Lower lobe of right lung (tissue), 2 donors: ENCODE measurements around the gene SLC25A45. TPM values are rescaled to one million over a fixed set of nuclear protein-coding genes. Genes with fewer than 3 reads are reported as not detected.
A peak's percentile ranks its signal among the peaks of the same experiment; 100 is the strongest.
"Not testable (repeated sequence)": the region's sequence is repeated elsewhere in the genome, so short reads cannot be mapped to it uniquely, and the experiment has no call there.

Experiments used
- ATAC-seq, 2 donors: fragments of 200-7000 bp; cut with Tn5 transposase; one replicate each; pipeline ENCODE4 v1.9.1; 2020 to 2022; ENCODE audit warnings: mild to moderate bottlenecking in 2 of 2, moderate library complexity in 2 of 2
- DNase-seq: peaks from one replicate; pipeline ENCODE4 v3.0.0-alpha.2; 2020
- H3K27ac ChIP-seq: fragments of 200-600 bp; one replicate; pipeline ENCODE4 v1.8.0; 2022
- H3K27me3 ChIP-seq: fragments of 200-600 bp; one replicate; pipeline ENCODE4 v1.8.0; 2022; ENCODE audit warnings: low read depth
- H3K36me3 ChIP-seq: fragments of 200-600 bp; one replicate; pipeline ENCODE4 v1.8.0; 2022; ENCODE audit warnings: mild to moderate bottlenecking
- H3K4me1 ChIP-seq: fragments of 200-600 bp; one replicate; pipeline ENCODE4 v1.8.0; 2022
- H3K4me3 ChIP-seq: fragments of 200-600 bp; one replicate; pipeline ENCODE4 v1.8.0; 2022; ENCODE audit warnings: mild to moderate bottlenecking
- H3K9me3 ChIP-seq: fragments of 200-600 bp; one replicate; pipeline ENCODE4 v1.8.0; 2022
- intact Hi-C: fragments of 100-400 bp; cut with DNase I; formaldehyde crosslinking; loops from one replicate; pipeline ENCODE4 v1.11.0; 2022
- total RNA-seq: library from RNA; stranded (reverse); fragmentation: NEBNext Ultra II Directional; extraction: Animal tissue kit (Norgen Biotek cat#: 25700); gene quantifications from one replicate; pipeline ENCODE4 v1.2.1, GENCODE V29; 2021
- TF ChIP-seq, protein P1 (sequence below): fragments of 200-600 bp; IDR thresholded peaks from one replicate; pipeline ENCODE4 v1.8.0; 2022; ENCODE audit warnings: antibody characterized with exemption, mild to moderate bottlenecking
- donor health status: DM: no; HTN: yes; CAD: no; lungs with severe emphysema.

The SLC25A45 gene
- total RNA-seq, 1 donor from 2014 or later: 13.0 TPM

DNA sequence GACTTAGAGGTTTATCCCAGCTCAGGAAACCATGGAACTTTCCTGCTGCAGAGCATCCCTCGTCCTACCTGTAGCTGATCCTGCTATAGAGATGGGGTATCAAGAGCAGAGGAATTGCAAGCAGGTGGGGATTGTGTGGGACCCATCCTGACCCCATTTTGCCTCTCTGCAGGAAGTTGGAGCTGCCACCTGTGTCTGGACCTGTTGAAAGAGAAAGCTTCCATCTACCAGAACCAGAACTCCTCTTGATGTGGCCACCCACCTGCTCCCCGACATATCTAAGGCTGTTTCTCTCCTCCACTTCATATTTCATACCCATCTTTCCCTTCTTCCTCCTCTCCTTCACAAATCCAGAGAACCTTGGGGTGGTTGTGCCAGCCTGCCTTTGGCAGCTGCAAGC lies 30.9 kb downstream of the SLC25A45 start:
- peaks cover 63% of the 10 kb centered on the region for H3K36me3 ChIP-seq
- intact Hi-C loops: no loop called here
- peaks cover 5% of the 10 kb centered on the region for H3K27me3 ChIP-seq
- no peaks in the 10 kb centered on the region for H3K9me3 ChIP-seq
- DNase-seq (no peak), ATAC-seq (no peak)
- TF ChIP-seq, protein P1, sequence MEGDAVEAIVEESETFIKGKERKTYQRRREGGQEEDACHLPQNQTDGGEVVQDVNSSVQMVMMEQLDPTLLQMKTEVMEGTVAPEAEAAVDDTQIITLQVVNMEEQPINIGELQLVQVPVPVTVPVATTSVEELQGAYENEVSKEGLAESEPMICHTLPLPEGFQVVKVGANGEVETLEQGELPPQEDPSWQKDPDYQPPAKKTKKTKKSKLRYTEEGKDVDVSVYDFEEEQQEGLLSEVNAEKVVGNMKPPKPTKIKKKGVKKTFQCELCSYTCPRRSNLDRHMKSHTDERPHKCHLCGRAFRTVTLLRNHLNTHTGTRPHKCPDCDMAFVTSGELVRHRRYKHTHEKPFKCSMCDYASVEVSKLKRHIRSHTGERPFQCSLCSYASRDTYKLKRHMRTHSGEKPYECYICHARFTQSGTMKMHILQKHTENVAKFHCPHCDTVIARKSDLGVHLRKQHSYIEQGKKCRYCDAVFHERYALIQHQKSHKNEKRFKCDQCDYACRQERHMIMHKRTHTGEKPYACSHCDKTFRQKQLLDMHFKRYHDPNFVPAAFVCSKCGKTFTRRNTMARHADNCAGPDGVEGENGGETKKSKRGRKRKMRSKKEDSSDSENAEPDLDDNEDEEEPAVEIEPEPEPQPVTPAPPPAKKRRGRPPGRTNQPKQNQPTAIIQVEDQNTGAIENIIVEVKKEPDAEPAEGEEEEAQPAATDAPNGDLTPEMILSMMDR: no peak
- no peak overlapping the region for H3K4me3 ChIP-seq
- H3K27ac ChIP-seq: no peak overlapping the region
- peaks cover 22% of the 10 kb centered on the region for H3K4me1 ChIP-seq

DNA sequence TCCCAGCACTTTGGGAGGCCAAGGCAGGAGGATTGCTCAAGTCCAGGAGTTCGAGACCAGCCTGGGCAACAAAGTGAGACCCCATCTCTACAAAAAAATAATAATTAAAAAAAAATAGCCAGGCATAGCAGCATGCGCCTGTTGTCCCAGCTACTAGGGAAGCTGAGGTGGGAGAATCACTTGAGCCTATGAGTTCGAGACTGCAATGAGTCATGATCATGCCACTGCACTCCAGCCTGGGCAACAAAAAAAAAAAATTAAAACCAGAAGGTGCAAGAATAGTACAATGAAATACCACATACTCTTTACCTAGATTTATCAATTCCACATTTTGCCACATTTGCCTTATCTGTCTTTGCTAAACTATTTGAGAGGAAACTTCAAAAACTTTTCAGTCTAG lies 40.6 kb downstream of the SLC25A45 start:
- TF ChIP-seq, protein P1: no peak
- Histone ChIP-seq H3K36me3 (peaks cover 88% of the 10 kb centered on the region), H3K4me1 (no peaks in the 10 kb centered on the region), H3K9me3 (no peaks in the 10 kb centered on the region), H3K27ac (no peak overlapping the region), H3K4me3 (no peak overlapping the region), H3K27me3 (no peaks in the 10 kb centered on the region)
- intact Hi-C loops: no loop called here
- DNase-seq: no peak
- ATAC-seq: no peak

DNA sequence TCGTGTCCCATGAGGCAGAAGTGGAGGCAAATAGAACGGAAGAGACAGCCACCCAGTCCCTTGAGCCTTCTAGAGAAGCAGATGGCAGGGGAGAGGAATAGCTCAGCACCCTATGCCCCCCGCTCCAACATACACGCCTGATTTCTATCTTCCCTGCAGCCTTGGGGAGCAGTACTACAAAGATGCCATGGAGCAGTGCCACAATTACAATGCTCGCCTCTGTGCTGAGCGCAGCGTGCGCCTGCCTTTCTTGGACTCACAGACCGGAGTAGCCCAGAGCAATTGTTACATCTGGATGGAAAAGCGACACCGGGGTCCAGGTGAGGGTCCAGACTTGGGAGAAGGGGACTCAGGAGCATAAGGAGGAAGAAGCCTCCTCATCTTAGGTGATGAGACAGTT lies 42.2 kb downstream of the SLC25A45 start:
- Histone ChIP-seq H3K27ac (no peak overlapping the region), H3K4me1 (peaks cover 5% of the 10 kb centered on the region), H3K9me3 (no peaks in the 10 kb centered on the region), H3K27me3 (no peaks in the 10 kb centered on the region), H3K36me3 (peaks cover 75% of the 10 kb centered on the region), H3K4me3 (no peak overlapping the region)
- no peak for DNase-seq
- intact Hi-C loops: no loop called here
- no peak for ATAC-seq
- TF ChIP-seq, protein P1: no peak

DNA sequence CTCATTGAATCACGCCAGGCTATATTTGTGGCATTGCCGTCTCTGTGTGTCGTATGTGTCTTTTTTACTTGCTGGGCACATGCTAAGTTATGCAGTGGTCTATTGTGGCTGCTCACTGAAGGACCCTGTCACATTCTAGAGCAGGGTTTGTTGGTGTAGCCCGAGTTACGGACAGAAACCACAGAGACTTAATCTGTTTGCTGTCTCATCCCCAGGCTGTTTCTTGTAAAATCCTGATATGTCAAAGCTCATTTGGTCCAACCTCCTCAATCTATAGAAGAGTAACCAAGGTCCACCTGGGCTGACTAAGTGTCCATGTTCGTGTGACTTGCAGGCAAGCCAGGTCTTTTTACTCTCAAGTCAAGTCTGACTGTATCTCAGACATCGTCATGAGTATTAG lies 43.8 kb downstream of the SLC25A45 start:
- no peak for ATAC-seq
- TF ChIP-seq, protein P1: no peak
- intact Hi-C loops: no loop called here
- Histone ChIP-seq H3K36me3 (peaks cover 59% of the 10 kb centered on the region), H3K27me3 (no peaks in the 10 kb centered on the region), H3K4me3 (no peak overlapping the region), H3K27ac (no peak overlapping the region), H3K9me3 (no peaks in the 10 kb centered on the region), H3K4me1 (peaks cover 14% of the 10 kb centered on the region)
- DNase-seq: no peak

DNA sequence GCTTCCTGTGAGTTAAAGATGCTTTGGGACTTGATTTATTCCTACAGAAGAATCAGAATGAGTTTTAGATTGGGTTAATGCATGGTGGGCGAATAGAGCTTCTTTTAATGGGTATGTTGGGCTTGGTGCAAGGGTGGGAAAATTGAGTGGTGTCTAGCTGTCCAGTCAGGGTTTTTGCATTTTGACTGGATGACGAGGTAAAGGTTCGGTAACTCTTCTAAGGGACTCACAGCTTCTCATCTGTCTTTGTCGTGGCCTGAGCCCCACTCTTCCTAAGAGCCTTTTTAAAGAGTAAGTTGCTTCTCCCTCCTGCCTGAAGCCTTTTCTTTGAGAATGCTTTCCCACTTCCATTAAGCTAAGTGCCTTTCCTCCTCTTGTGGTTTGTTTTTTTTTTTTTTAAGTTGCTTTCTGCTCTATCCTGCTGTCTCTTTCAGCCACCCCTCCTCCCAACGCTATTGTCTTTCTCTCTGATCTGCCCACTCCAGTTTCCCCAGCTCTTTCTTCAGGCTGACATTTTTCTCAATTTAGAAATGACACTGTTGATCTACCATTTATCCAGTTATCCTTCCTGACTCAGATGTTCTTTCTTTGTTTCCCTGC lies 47.6 kb downstream of the SLC25A45 start:
- TF ChIP-seq, protein P1: no peak
- peaks cover 17% of the 10 kb centered on the region for H3K4me1 ChIP-seq
- intact Hi-C loops: no loop called here

DNA sequence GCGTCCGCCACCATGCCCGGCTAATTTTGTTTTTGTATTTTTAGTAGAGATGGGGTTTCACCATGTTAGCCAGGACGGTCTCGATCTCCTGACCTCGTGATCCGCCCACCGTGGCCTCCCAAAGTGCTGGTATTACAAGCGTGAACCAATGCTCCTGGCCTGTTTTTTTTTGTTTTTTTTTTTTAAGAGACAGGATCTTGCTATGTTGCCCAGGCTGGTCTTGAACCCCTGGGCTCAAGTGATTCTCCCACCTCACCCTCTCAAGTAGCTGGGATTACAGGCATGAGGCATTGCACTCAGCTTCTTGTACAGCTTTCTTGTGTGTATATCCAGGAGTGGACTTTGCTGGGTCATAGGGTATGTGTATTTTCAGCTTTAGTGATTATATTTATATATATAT lies 49.9 kb downstream of the SLC25A45 start:
- ATAC-seq, H3K27ac ChIP-seq, H3K9me3 ChIP-seq, H3K27me3 ChIP-seq, intact Hi-C loops, H3K36me3 ChIP-seq, H3K4me3 ChIP-seq, DNase-seq: not testable (repeated sequence)
- peaks cover 27% of the 10 kb centered on the region for H3K4me1 ChIP-seq

More for the DNA sequence above, 47.6 kb downstream of the SLC25A45 start:
- peak overlapping the region; percentile 98 for H3K4me3 ChIP-seq
- H3K9me3 ChIP-seq: no peaks in the 10 kb centered on the region
- DNase-seq (no peak), ATAC-seq (no peak)
- H3K27me3 ChIP-seq: no peaks in the 10 kb centered on the region
- H3K36me3 ChIP-seq: peaks cover 20% of the 10 kb centered on the region
- H3K27ac ChIP-seq: peak overlapping the region; percentile 87
